SK-N-MC (cell line): ENCODE results near the gene NRDE2.

Experiments
- DNase-seq: peaks from one replicate; pipeline ENCODE4 v3.0.0-alpha.2; 2011; ENCODE audit warnings: low read depth, low spot score
- H3K27ac ChIP-seq: fragments of 200-600 bp; sonication (generic); 2 replicates; pipeline ENCODE4 v1.5.1; 2016; ENCODE audit warnings: mixed run types
- H3K36me3 ChIP-seq: fragments of 200-600 bp; sonication (generic); 2 replicates; pipeline ENCODE4 v1.6.1; 2017; ENCODE audit warnings: antibody characterized with exemption, low read length, mixed read lengths; ENCODE audit not compliant: insufficient read depth
- H3K4me3 ChIP-seq: fragments of 200-600 bp; sonication (generic); 2 replicates; pipeline ENCODE4 v1.5.1; 2016
- H3K9ac ChIP-seq: fragments of 200-600 bp; sonication (generic); 2 replicates; pipeline ENCODE4 v1.8.0; 2017; ENCODE audit warnings: mixed run types, mixed read lengths; ENCODE audit not compliant: insufficient read length
- H3K9me3 ChIP-seq: fragments of 200-600 bp; sonication (generic); 2 replicates; pipeline ENCODE4 v1.6.1; 2017; ENCODE audit warnings: low read depth, mild to moderate bottlenecking, antibody characterized with exemption, low read length, moderate library complexity, mixed read lengths
- EZH2 ChIP-seq: fragments of 200-600 bp; sonication (generic); IDR thresholded peaks from one replicate; pipeline ENCODE4 v1.6.1; 2017; ENCODE audit warnings: antibody characterized with exemption
- FOXP2 ChIP-seq: optimal IDR thresholded peaks from 2 replicates; pipeline ENCODE3; 2011; ENCODE audit warnings: mild to moderate bottlenecking, moderate library complexity; ENCODE audit not compliant: insufficient read depth; ENCODE audit errors: extremely low read length, control extremely low read depth
- POLR2AphosphoS5 ChIP-seq: IDR thresholded peaks from 2 replicates; pipeline ENCODE4 v1.6.1; 2012; ENCODE audit warnings: mild to moderate bottlenecking, low read depth, low read length, borderline replicate concordance

Gene NRDE2

DNA sequence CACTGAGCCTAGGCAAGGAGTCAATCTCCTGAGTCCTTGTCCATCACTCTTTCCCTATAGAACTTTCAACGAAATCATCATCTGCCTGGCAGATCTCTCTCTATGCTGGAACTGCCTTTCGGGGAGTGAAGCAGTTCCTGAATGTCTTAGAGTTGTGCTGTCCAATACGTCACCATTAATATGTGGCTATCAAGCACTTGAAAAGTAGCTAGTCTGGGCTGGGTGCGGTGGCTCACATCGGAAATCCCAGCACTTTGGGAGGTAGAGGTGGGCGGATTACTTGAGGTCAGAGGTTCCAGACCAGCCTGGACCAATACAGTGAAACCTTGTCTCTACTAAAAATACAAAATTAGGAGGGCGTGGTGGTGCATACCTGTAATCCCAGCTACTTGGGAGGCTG lies 35.1 kb downstream of the NRDE2 start:
- H3K27ac ChIP-seq: no peak overlapping the region
- no peak overlapping the region for H3K4me3 ChIP-seq
- H3K9ac ChIP-seq: no peak overlapping the region
- no peaks in the 10 kb centered on the region for H3K9me3 ChIP-seq
- TF ChIP-seq POLR2AphosphoS5: no peak
- H3K36me3 ChIP-seq: peaks cover 37% of the 10 kb centered on the region
- DNase-seq: no peak

DNA sequence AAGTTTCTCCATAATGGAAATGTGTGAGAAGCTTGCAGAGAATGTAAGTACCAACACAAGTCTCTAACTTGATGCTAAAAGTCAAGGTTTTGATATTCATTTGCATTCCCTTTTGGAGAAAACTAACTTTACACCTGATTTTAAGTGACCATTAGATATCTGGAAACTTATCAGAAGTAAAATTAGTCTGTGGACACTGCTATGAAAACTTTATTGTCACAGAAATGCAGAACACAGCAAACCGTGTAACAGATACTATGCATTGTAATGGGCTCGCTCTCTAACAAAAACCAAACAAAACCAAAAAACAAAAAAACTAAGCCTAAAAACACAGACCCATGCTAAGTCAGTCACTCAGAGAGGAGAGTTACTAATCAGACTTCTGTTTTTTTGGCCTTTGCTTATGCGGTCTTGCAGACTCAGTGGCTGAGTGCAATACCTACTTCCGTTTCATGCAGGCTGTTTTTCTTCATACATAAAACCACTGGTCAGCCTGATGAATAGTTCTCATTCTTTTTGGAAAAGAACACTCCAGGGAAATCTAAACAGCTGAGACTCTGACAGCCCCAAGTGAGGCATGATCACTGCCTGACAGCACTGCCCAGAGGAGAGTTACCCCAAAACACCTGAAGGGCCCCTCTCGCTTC lies 35.7 kb downstream of the NRDE2 start:
- TF ChIP-seq POLR2AphosphoS5 (no peak), FOXP2 (no peak), EZH2 (no peak)
- H3K4me3 ChIP-seq: no peak overlapping the region
- no peak overlapping the region for H3K9ac ChIP-seq
- no peak for DNase-seq
- peaks cover 37% of the 10 kb centered on the region for H3K36me3 ChIP-seq
- no peak overlapping the region for H3K27ac ChIP-seq
- H3K9me3 ChIP-seq: no peaks in the 10 kb centered on the region

DNA sequence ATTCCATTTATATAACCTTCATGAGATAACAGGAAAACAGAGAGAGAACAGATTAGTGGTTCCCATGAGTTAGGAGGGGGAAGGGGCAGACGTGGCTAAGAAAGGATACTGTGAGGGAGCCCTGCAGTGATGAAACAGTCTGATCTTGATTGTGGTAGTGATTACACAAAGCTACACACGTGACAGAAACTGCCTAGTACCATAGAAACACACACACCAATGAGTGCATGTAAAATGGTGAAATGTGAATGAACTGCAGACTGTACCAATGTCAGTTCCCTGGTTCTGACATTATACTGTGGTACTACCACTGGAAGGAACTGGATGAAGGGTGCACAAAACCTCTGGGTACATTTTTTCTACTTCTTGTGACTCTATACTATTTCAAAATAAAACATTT lies 36.9 kb downstream of the NRDE2 start:
- no peak overlapping the region for H3K27ac ChIP-seq
- peaks cover 42% of the 10 kb centered on the region for H3K36me3 ChIP-seq
- H3K9me3 ChIP-seq: no peaks in the 10 kb centered on the region
- H3K9ac ChIP-seq: no peak overlapping the region
- H3K4me3 ChIP-seq: no peak overlapping the region
- TF ChIP-seq POLR2AphosphoS5 (no peak), FOXP2 (no peak), EZH2 (no peak)
- no peak for DNase-seq

DNA sequence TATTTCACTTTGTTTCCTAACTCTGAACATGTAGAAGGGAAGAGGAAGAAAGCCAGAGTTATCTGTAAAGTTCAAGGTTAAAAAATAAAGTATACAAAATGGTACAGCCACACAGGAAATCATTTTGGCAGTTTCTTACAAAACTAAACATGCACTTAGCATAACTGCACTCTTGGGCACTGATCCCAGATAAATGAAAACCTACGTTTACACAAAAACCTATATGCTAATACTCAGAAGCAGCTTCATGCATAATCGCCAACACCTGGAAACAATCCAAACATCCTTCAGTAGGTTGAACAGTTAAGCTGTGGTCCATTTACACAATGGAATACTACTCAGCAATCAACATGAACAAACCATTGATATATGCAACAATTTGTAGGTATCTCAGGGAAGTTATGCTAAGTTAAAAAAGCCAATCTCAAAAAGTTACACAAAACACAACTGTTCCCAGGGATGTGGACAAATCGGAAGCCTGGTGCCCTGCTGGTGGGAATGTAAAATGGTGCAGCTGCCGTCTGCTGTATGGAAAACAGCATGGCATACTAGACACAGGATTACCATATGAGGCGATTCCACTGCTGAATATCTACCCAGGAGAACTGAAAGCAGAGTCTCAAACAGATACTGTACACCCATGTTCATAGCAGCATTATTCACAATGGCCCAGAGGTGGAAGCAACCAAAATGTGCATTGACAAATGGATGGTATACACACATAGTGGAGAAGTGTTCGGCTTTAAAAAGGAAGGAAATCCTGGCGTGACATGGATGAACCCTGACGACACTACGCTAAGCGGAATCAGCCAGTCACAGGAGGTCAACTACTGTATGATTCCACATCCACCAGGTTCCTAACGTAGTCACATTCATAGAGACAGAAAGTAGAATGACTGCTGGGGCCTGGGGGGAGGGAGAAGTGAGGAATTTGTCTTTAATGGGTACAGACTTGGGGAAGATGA lies 37.7 kb downstream of the NRDE2 start:
- DNase-seq: no peak
- Histone ChIP-seq H3K27ac (no peak overlapping the region), H3K9ac (no peak overlapping the region), H3K36me3 (peaks cover 43% of the 10 kb centered on the region), H3K9me3 (no peaks in the 10 kb centered on the region), H3K4me3 (no peak overlapping the region)
- TF ChIP-seq EZH2: no peak
- TF ChIP-seq POLR2AphosphoS5: no peak
- TF ChIP-seq FOXP2: no peak

DNA sequence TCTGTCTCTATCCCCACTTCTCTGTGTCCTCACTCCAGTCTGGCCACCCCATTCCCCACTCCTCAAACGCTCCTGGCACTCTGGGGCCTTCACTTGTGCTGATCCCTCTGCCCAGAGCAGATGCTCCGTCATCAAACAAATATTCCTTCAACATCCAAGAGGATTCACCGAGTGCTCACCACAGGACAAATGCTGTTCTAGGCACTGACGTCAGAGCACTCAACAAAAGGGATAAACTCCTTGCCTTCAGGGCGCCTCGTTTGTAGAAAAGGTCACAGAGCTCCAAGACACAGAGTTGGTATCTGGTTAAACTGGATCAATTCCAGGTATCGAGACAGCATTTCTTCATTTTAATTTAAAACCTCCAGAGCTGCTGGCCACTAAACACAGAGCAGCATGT lies 40.0 kb downstream of the NRDE2 start:
- no peak overlapping the region for H3K9ac ChIP-seq
- no peak for DNase-seq
- no peak for TF ChIP-seq POLR2AphosphoS5
- TF ChIP-seq EZH2: no peak
- no peak for TF ChIP-seq FOXP2
- no peak overlapping the region for H3K4me3 ChIP-seq
- no peaks in the 10 kb centered on the region for H3K9me3 ChIP-seq
- no peak overlapping the region for H3K27ac ChIP-seq
- H3K36me3 ChIP-seq: peaks cover 47% of the 10 kb centered on the region

DNA sequence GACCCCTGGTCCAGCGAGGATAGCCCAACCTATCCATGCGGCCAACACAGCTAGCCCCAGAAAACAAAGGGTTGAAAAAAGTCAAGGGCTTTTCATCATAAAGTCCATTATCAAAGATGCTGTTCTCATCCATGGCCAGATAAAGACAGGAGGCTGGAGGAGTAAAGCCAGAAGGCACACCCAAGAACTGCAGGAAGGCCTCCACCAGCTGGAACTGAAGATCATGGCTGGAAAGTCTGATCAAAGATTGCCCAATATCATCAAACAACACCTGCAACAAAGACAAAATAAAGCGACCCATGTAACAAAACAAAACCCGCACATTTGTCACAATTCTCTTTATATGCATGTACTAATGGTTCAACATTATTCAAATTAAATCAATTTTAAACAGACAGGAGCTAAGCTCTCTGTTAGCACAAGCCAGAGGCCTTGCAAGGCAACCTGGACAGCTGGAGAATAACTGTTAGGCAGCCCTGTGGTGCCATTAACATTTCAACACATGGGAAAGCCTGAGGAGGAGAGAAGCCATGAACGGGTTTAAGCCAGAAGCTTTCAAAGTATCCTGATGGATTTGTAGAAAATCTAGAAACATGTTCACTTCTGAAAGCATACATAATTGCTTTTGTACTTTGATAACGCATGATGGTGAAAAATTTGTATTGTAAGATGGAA lies 41.3 kb downstream of the NRDE2 start:
- H3K27ac ChIP-seq: no peak overlapping the region
- no peaks in the 10 kb centered on the region for H3K9me3 ChIP-seq
- TF ChIP-seq EZH2 (no peak), FOXP2 (no peak), POLR2AphosphoS5 (no peak)
- no peak overlapping the region for H3K9ac ChIP-seq
- H3K36me3 ChIP-seq: peaks cover 42% of the 10 kb centered on the region
- no peak for DNase-seq
- H3K4me3 ChIP-seq: no peak overlapping the region

DNA sequence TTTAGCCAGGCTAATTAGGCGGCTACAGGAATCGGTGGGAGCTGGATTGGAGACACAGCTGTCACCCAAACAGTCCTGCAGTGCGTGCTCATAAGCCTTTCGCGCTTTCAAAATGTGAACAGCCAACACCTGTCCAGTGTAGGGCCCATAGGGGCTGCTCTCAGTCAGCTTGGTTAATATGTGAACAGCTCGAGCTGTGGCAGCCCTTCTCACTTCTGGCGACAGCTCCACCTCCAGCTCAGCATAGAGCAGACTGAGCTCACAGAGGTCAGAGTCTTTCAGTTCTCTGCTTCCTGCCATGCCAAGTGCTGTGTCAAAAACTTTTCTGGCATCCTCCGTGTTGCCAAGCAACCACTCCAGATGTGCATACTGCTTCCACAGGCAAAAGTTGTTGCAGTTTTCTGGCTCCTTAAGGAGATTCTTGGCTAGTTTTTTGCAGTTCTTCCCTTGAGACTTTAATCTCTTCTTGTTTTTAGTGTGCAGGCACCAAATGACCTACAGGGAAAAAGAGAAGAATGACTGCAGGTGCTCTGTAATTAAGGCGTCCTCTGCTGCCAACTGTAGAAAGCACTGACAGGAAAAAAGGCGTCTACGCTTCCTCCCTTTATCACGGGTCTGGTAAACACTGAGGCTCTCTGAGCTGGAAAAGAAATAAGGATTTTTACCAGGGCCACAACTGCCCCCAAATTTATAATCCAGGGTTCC lies 42.9 kb downstream of the NRDE2 start:
- H3K4me3 ChIP-seq: no peak overlapping the region
- TF ChIP-seq POLR2AphosphoS5 (no peak), EZH2 (no peak), FOXP2 (no peak)
- no peak for DNase-seq
- peaks cover 35% of the 10 kb centered on the region for H3K36me3 ChIP-seq
- H3K9ac ChIP-seq: no peak overlapping the region
- no peak overlapping the region for H3K27ac ChIP-seq
- no peaks in the 10 kb centered on the region for H3K9me3 ChIP-seq

DNA sequence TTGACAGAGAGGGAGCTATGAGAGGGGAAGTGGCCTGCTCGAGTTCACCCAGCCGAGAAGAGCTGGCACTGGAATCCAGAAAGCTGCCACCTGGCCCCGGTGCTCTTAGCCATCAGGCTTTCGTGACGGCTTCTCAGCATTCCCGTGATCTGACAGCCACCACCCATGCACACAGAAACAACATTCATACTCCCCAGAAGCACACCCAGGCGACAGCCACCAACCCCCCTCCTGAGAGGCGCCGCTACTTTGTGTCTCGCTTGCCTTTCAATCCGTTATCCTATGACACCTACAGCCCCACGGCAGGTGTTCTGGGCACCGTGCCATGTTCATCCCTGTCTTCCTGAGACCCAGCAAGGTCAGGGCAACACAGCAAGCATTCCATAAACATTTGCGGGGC lies 44.0 kb downstream of the NRDE2 start:
- Histone ChIP-seq H3K36me3 (peaks cover 33% of the 10 kb centered on the region), H3K9ac (no peak overlapping the region)

More for the DNA sequence above, 44.0 kb downstream of the NRDE2 start:
- no peak for DNase-seq
- Histone ChIP-seq H3K4me3 (no peak overlapping the region), H3K27ac (no peak overlapping the region), H3K9me3 (no peaks in the 10 kb centered on the region)
- no peak for TF ChIP-seq EZH2
- no peak for TF ChIP-seq FOXP2
- TF ChIP-seq POLR2AphosphoS5: no peak
